NB4 (cell line): Measurements from ENCODE around the gene GATA5.

Source experiments
- POLR2A ChIP-seq: IDR thresholded peaks from 2 replicates; pipeline ENCODE4 v1.6.1; 2011; ENCODE audit warnings: mild to moderate bottlenecking; ENCODE audit not compliant: insufficient read length; ENCODE audit errors: extremely low read depth
- TF ChIP-seq, protein P1 (sequence below): IDR thresholded peaks from one replicate; pipeline ENCODE4 v1.5.1; 2012; ENCODE audit warnings: low read depth, low read length

DNA sequence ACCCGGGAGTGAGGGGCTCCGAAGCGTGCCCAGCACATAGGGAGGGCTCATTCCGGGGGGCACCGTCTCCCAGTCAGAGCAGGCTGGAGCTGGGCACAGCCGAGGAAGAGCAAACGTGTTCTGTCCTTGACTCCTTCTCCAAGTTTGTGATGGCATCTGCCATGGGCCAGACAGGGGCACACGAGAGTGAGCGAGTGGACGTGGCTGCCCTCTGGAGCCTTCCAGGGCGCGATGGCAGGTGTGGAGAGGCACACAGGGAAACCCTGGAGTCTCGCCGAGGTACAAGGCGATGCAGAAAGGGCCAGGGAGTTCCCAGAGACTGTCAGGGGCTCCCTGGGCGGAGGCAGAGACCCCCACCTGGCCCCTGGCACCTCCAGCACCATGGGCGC lies 9.9 kb upstream of the GATA5 start:
- TF ChIP-seq, protein P1, sequence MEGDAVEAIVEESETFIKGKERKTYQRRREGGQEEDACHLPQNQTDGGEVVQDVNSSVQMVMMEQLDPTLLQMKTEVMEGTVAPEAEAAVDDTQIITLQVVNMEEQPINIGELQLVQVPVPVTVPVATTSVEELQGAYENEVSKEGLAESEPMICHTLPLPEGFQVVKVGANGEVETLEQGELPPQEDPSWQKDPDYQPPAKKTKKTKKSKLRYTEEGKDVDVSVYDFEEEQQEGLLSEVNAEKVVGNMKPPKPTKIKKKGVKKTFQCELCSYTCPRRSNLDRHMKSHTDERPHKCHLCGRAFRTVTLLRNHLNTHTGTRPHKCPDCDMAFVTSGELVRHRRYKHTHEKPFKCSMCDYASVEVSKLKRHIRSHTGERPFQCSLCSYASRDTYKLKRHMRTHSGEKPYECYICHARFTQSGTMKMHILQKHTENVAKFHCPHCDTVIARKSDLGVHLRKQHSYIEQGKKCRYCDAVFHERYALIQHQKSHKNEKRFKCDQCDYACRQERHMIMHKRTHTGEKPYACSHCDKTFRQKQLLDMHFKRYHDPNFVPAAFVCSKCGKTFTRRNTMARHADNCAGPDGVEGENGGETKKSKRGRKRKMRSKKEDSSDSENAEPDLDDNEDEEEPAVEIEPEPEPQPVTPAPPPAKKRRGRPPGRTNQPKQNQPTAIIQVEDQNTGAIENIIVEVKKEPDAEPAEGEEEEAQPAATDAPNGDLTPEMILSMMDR, result no peak
- TF ChIP-seq POLR2A, result no peak
